A673 (cell line): ENCODE data around the gene GPR33.

Experiments used
- EZH2 ChIP-seq: fragments of 200-600 bp; sonication (generic); IDR thresholded peaks from 2 replicates; pipeline ENCODE4 v1.6.1; 2017; ENCODE audit warnings: borderline replicate concordance, low read depth, mild to moderate bottlenecking, mixed read lengths, antibody characterized with exemption, low read length; ENCODE audit not compliant: poor library complexity, severe bottlenecking
- TF ChIP-seq, protein P1 (sequence below): fragments of 300-800, 200-600 bp; sonication (generic); conservative IDR thresholded peaks from 2 replicates; pipeline ENCODE4 v1.5.1; 2017; ENCODE audit warnings: low read depth, mild to moderate bottlenecking, antibody characterized with exemption, low read length, moderate library complexity, mixed read lengths

DNA sequence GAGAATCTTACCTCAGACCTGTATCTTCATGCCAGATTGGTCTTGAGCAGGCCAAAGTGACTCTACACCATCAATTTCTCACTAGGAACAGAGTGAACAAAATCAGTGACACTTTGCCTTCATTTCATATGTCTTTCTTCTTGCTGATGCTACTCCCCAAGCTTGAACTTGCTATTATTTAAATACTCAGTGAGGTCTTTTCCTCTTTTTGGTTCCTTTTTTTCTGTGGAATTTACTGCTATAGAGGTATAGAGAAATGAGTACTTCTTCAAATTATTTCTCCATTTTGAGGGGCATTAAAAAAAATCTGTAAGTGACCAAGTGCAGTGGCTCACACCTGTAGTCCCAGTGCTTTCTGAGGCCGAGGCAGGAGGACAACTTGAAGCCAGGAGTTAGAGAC is at the start of gene GPR33:
- TF ChIP-seq, protein P1, sequence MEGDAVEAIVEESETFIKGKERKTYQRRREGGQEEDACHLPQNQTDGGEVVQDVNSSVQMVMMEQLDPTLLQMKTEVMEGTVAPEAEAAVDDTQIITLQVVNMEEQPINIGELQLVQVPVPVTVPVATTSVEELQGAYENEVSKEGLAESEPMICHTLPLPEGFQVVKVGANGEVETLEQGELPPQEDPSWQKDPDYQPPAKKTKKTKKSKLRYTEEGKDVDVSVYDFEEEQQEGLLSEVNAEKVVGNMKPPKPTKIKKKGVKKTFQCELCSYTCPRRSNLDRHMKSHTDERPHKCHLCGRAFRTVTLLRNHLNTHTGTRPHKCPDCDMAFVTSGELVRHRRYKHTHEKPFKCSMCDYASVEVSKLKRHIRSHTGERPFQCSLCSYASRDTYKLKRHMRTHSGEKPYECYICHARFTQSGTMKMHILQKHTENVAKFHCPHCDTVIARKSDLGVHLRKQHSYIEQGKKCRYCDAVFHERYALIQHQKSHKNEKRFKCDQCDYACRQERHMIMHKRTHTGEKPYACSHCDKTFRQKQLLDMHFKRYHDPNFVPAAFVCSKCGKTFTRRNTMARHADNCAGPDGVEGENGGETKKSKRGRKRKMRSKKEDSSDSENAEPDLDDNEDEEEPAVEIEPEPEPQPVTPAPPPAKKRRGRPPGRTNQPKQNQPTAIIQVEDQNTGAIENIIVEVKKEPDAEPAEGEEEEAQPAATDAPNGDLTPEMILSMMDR: no peak
- TF ChIP-seq EZH2: no peak
